ENCODE measurements around the gene RELL1. TPM values are rescaled to one million over a fixed set of nuclear protein-coding genes. Genes with fewer than 3 reads are reported as not detected.

Gene RELL1
- total RNA-seq, 1 donor from 2014 or later: 21.0 TPM

GRCh38 chr4:37561196-37561802, 124.9 kb downstream of the RELL1 start:
- H3K27ac Mint-ChIP-seq: no peak overlapping the region

More at GRCh38 chr4:37561196-37561802, 124.9 kb downstream of the RELL1 start:
- Mint-ChIP-seq H3K4me3 (no peak overlapping the region), H3K4me1 (ENCODE audit: low read depth) (no peaks in the 10 kb centered on the region), H3K9me3 (no peaks in the 10 kb centered on the region), H3K27me3 (ENCODE audit: insufficient read depth) (peaks cover 4% of the 10 kb centered on the region), H3K36me3 (ENCODE audit: low read depth) (no peaks in the 10 kb centered on the region)
- no peak for DNase-seq (ENCODE audit: low spot score)
- intact Hi-C loops (cut with micrococcal nuclease): no loop called here

Other genes starting within 250 kb of the RELL1 start
- 43.0 and 50.0 TPM in 2 replicates for gene PGM2, start 140.3 kb upstream of the RELL1 start, total RNA-seq
- 50.2 and 52.6 TPM in 2 replicates for gene TBC1D1, start 204.7 kb upstream of the RELL1 start, total RNA-seq